ENCODE measurements around the gene MSI2. TPM values are rescaled to one million over a fixed set of nuclear protein-coding genes. Genes with fewer than 3 reads are reported as not detected.

Gene MSI2
- total and polyA plus RNA-seq, 2 experiments from 2014 or later = 18.9 to 41.8 TPM

DNA sequence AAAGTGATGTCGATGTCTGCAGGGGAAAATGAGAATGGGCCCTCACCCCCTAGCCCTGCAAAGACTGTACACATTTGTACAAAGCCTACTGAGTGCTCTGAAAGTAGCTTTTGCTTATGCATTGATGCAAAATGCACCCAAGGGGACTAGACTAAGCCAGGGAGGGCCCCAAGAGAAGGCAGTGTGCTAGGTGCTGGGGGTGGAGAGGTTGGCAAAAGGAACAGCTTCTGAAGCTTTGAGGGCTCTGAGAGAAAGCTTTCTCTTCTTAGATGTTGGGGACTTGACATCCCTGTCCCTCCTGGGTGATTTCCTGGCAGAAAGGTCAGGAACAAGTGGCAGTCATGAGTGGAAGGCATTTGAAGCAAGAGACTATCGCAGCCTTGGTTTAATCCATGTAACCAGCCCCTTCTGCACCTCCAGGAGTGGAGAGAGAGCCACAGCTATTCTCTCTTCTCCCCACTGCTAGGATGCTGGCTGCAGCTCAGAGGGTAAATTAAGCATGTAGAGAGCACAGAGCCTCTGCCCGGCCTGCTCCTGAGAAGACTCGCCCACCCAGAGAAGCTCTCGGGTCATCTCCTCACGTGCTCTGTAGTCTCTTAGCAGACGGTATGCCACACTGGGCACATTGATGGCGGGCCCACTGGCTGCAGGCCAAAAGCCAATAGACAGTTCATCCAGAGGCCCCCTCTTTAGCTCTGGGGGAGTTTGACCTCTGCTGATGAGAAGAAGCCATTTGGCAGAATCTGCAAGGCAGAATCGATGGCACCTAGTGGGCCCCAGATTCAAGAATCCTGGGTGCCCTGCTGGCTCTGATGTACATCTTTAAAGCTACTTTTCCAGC, 221.4 kb downstream of the MSI2 start (continued):
- TF ChIP-seq JUNB (IDR thresholded peaks at IDR 0.05; ENCODE audit: unreplicated experiment) (no peak), STAT1 (IDR thresholded peaks at IDR 0.05; ENCODE audit: unreplicated experiment) (no peak), ZNF114 (CRISPR knock-in tag; IDR thresholded peaks at IDR 0.05) (no peak), NANOG (IDR thresholded peaks at IDR 0.05; ENCODE audit: borderline replicate concordance) (no peak)
- TF ChIP-seq, protein P1, sequence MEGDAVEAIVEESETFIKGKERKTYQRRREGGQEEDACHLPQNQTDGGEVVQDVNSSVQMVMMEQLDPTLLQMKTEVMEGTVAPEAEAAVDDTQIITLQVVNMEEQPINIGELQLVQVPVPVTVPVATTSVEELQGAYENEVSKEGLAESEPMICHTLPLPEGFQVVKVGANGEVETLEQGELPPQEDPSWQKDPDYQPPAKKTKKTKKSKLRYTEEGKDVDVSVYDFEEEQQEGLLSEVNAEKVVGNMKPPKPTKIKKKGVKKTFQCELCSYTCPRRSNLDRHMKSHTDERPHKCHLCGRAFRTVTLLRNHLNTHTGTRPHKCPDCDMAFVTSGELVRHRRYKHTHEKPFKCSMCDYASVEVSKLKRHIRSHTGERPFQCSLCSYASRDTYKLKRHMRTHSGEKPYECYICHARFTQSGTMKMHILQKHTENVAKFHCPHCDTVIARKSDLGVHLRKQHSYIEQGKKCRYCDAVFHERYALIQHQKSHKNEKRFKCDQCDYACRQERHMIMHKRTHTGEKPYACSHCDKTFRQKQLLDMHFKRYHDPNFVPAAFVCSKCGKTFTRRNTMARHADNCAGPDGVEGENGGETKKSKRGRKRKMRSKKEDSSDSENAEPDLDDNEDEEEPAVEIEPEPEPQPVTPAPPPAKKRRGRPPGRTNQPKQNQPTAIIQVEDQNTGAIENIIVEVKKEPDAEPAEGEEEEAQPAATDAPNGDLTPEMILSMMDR (conservative IDR thresholded peaks at IDR 0.05; ENCODE audit: low read depth in 2 of 2) = no peak

DNA sequence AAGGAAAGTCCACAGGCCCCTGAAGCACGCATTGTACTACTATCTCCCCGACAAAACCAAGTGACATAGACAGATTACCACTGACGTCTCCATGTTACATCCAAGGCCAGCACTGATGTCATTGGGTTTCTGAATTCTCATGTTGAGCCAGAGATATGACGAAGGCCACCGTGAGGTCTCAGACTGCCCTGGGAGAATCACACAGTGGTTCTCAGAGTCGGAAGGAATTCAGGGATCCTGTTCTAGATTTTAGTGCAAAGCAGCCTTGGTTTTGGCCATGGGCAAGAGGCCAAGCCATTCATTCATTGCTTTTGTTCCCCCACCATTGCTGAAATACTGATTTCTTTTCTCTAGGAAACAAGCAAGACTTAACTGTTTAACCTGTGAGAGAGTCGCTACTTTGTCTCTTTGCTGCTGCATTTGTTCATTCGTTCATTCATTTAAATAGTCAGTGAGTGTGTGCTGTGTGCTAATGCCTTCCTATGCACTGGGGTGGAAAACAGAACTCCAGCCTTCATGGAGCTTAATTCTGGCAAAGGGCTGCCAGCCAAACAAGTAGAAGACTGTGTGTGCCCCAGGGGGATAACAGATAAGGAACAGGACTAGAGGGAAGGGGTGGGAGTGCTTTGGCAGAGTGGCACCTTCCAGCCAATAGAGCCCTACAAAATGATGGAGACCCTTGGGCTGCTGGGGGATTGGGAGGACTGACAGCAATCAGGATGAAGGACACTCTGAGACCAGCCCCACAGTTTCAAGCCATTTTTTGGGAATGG, 222.3 kb downstream of the MSI2 start:
- H3K36me3 ChIP-seq (ENCODE audit: insufficient read depth) = no peaks in the 10 kb centered on the region
- no peak for TF ChIP-seq EZH2 (IDR thresholded peaks at IDR 0.05; ENCODE audit: low read depth, unreplicated experiment)
- TF ChIP-seq CREB1 (CRISPR knock-in tag; IDR thresholded peaks at IDR 0.05; ENCODE audit: low read depth) = no peak
- TF ChIP-seq, protein P2, sequence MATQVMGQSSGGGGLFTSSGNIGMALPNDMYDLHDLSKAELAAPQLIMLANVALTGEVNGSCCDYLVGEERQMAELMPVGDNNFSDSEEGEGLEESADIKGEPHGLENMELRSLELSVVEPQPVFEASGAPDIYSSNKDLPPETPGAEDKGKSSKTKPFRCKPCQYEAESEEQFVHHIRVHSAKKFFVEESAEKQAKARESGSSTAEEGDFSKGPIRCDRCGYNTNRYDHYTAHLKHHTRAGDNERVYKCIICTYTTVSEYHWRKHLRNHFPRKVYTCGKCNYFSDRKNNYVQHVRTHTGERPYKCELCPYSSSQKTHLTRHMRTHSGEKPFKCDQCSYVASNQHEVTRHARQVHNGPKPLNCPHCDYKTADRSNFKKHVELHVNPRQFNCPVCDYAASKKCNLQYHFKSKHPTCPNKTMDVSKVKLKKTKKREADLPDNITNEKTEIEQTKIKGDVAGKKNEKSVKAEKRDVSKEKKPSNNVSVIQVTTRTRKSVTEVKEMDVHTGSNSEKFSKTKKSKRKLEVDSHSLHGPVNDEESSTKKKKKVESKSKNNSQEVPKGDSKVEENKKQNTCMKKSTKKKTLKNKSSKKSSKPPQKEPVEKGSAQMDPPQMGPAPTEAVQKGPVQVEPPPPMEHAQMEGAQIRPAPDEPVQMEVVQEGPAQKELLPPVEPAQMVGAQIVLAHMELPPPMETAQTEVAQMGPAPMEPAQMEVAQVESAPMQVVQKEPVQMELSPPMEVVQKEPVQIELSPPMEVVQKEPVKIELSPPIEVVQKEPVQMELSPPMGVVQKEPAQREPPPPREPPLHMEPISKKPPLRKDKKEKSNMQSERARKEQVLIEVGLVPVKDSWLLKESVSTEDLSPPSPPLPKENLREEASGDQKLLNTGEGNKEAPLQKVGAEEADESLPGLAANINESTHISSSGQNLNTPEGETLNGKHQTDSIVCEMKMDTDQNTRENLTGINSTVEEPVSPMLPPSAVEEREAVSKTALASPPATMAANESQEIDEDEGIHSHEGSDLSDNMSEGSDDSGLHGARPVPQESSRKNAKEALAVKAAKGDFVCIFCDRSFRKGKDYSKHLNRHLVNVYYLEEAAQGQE (IDR thresholded peaks at IDR 0.05; ENCODE audit: unreplicated experiment) = no peak
- no peak for TF ChIP-seq ZNF331 (CRISPR knock-in tag; IDR thresholded peaks at IDR 0.05; ENCODE audit: low read depth)
- TF ChIP-seq EZH2phosphoT487 (IDR thresholded peaks at IDR 0.05; ENCODE audit: unreplicated experiment) = no peak
- TF ChIP-seq STAT1 (IDR thresholded peaks at IDR 0.05; ENCODE audit: unreplicated experiment) = no peak
- no peak for TF ChIP-seq NANOG (IDR thresholded peaks at IDR 0.05; ENCODE audit: borderline replicate concordance)
- TF ChIP-seq, protein P3, sequence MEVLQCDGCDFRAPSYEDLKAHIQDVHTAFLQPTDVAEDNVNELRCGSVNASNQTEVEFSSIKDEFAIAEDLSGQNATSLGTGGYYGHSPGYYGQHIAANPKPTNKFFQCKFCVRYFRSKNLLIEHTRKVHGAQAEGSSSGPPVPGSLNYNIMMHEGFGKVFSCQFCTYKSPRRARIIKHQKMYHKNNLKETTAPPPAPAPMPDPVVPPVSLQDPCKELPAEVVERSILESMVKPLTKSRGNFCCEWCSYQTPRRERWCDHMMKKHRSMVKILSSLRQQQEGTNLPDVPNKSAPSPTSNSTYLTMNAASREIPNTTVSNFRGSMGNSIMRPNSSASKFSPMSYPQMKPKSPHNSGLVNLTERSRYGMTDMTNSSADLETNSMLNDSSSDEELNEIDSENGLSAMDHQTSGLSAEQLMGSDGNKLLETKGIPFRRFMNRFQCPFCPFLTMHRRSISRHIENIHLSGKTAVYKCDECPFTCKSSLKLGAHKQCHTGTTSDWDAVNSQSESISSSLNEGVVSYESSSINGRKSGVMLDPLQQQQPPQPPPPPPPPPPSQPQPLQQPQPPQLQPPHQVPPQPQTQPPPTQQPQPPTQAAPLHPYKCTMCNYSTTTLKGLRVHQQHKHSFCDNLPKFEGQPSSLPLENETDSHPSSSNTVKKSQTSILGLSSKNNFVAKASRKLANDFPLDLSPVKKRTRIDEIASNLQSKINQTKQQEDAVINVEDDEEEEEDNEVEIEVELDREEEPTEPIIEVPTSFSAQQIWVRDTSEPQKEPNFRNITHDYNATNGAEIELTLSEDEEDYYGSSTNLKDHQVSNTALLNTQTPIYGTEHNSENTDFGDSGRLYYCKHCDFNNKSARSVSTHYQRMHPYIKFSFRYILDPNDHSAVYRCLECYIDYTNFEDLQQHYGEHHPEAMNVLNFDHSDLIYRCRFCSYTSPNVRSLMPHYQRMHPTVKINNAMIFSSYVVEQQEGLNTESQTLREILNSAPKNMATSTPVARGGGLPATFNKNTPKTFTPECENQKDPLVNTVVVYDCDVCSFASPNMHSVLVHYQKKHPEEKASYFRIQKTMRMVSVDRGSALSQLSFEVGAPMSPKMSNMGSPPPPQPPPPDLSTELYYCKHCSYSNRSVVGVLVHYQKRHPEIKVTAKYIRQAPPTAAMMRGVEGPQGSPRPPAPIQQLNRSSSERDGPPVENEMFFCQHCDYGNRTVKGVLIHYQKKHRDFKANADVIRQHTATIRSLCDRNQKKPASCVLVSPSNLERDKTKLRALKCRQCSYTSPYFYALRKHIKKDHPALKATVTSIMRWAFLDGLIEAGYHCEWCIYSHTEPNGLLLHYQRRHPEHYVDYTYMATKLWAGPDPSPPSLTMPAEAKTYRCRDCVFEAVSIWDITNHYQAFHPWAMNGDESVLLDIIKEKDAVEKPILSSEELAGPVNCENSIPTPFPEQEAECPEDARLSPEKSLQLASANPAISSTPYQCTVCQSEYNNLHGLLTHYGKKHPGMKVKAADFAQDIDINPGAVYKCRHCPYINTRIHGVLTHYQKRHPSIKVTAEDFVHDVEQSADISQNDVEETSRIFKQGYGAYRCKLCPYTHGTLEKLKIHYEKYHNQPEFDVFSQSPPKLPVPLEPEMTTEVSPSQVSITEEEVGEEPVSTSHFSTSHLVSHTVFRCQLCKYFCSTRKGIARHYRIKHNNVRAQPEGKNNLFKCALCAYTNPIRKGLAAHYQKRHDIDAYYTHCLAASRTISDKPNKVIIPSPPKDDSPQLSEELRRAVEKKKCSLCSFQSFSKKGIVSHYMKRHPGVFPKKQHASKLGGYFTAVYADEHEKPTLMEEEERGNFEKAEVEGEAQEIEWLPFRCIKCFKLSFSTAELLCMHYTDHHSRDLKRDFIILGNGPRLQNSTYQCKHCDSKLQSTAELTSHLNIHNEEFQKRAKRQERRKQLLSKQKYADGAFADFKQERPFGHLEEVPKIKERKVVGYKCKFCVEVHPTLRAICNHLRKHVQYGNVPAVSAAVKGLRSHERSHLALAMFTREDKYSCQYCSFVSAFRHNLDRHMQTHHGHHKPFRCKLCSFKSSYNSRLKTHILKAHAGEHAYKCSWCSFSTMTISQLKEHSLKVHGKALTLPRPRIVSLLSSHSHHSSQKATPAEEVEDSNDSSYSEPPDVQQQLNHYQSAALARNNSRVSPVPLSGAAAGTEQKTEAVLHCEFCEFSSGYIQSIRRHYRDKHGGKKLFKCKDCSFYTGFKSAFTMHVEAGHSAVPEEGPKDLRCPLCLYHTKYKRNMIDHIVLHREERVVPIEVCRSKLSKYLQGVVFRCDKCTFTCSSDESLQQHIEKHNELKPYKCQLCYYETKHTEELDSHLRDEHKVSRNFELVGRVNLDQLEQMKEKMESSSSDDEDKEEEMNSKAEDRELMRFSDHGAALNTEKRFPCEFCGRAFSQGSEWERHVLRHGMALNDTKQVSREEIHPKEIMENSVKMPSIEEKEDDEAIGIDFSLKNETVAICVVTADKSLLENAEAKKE (CRISPR knock-in tag; IDR thresholded peaks at IDR 0.05) = no peak

More for the DNA sequence above, 222.3 kb downstream of the MSI2 start:
- ATAC-seq (no peak), DNase-seq (ENCODE audit: low spot score) (no peak)
- H3K9me2 ChIP-seq (ENCODE audit: insufficient read depth) = no peaks in the 10 kb centered on the region; the same call in 1 of the 2 replicates
- H3K79me2 ChIP-seq (replicated peaks; ENCODE audit: insufficient read depth) = peaks cover 6% of the 10 kb centered on the region
- no peak overlapping the region for H3K4me2 ChIP-seq
- H3K27me3 Mint-ChIP-seq (ENCODE audit: insufficient read depth, low read depth, poor library complexity) = peaks cover 9% of the 10 kb centered on the region
- peaks cover 22% of the 10 kb centered on the region for H3K4me1 ChIP-seq (ENCODE audit: insufficient read depth)
- H3K27ac Mint-ChIP-seq = no peak overlapping the region
- peaks cover 43% of the 10 kb centered on the region for H3K4me1 Mint-ChIP-seq
- no peaks in the 10 kb centered on the region for H3K27me3 ChIP-seq (ENCODE audit: insufficient read depth)
- H3K9me3 Mint-ChIP-seq = no peaks in the 10 kb centered on the region
- H3K4me3 Mint-ChIP-seq = no peak overlapping the region
- H4K20me1 ChIP-seq (replicated peaks; ENCODE audit: insufficient read depth) = peaks cover 4% of the 10 kb centered on the region; the same call in 1 of the 2 replicates
- no peaks in the 10 kb centered on the region for H3K36me3 Mint-ChIP-seq (ENCODE audit: low read depth)
- H3K4me3 ChIP-seq = no peak overlapping the region
- H3K27ac ChIP-seq (ENCODE audit: low read depth) = no peak overlapping the region
- no peak overlapping the region for H2AFZ ChIP-seq
- H3F3A ChIP-seq (replicated peaks; ENCODE audit: low read depth) = no peaks in the 10 kb centered on the region

Measured in GM23338 (cell line).